KOPT-K1 (cell line): ENCODE measurements around the gene LRP2.
"Not testable (repeated sequence)": the region's sequence is repeated elsewhere in the genome, so short reads cannot be mapped to it uniquely, and the experiment has no call there.

Experiments used
- H3K27ac ChIP-seq: fragments of 200-600 bp; sonication (generic); 2 replicates; pipeline ENCODE4 v1.5.1; 2016; ENCODE audit warnings: antibody characterized with exemption, mild to moderate bottlenecking, low read depth, low read length; ENCODE audit not compliant: poor library complexity, severe bottlenecking
- H3K36me3 ChIP-seq: fragments of 200-600 bp; sonication (generic); 2 replicates; pipeline ENCODE4 v1.5.1; 2017; ENCODE audit warnings: antibody characterized with exemption, mild to moderate bottlenecking, low read length, moderate library complexity; ENCODE audit not compliant: insufficient read depth
- H3K9me3 ChIP-seq: fragments of 200-600 bp; sonication (generic); 2 replicates; pipeline ENCODE4 v1.5.1; 2017; ENCODE audit warnings: antibody characterized with exemption, low read length, mild to moderate bottlenecking; ENCODE audit not compliant: insufficient read depth, poor library complexity, severe bottlenecking

Gene LRP2

DNA sequence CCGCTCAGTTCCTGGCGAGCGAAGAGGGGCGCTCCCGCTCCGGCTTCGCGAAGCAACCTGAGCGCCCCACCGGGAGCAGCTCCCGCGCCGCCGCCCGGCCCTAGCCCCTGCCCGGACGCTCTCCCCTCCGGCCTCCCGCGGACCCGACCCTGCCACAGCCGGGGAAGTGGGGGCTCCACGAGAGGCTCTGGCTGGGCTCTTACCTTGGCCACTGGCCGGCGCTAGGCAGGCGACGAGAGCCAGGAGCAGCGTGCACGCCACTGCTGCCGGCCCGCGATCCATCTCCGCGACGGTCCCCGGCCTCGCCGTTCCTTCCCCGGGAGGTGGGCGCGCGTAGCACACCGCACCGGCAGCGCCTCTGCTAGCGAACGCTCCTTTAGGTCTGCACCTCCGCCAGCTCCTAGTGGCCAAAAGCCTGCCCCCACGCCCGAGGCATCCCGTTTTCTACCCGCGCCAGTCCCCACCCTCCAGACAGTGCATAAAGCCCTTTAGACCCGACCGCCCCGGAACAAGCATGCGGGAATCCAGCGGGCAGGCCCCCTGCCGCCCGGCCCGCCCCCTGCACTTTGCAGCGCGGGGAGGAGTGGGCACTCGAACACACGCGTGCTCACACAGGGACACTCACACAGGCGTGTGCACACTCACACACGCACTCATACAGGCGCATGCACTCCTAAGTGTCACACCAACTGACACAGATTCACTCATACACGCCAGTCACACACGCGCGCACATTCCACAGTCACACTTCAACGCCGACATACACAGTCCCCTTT lies at the start of gene LRP2:
TSS of gene LRP2 (minus strand) at position 417 of the 776 bp plus-strand sequence. CDS start at position 282, 135 bp downstream.
- Histone ChIP-seq H3K9me3 (no peaks in the 10 kb centered on the region), H3K27ac (no peak within 1 kb of the TSS), H3K36me3 (no peaks in the 10 kb centered on the region)

DNA sequence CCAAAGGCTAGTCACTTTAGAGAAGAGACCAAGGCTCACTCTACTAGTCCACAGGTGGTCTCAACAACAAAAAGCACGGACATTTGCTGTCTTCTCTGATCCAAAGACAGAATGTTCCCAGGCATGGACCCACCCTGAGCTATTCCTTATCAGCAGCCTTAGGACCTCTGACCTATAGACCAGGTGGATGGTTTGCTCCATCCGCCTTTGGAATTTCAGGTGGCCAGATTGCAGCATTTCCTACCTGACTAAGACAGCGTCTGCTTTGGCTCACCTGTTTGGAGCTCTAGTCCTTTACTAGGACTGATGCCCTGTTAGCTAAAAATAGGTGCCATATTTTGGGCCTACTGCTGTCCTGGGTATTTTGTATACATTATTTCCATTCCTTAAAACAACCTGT lies 44.6 kb upstream of the LRP2 start:
- Histone ChIP-seq H3K9me3 (no peaks in the 10 kb centered on the region), H3K36me3 (no peaks in the 10 kb centered on the region), H3K27ac (no peak overlapping the region)

DNA sequence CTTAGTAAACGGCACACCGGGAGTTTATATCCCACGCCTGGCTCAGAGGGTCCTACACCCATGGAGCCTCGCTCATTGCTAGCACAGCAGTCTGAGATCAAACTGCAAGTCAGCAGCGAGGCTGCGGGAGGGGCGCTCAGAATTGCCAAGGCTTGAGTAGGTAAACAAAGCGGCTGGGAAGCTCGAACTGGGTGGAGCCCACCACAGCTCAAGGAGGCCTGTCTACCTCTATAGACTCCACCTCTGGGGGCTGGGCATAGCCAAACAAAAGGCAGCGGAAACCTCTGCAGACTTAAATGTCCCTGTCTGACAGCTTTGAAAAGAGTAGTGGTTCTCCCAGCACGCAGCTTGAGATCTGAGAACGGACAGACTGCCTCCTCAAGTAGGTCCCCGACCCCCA lies 37.2 kb upstream of the LRP2 start:
- not testable (repeated sequence) for H3K9me3 ChIP-seq, H3K27ac ChIP-seq, H3K36me3 ChIP-seq

DNA sequence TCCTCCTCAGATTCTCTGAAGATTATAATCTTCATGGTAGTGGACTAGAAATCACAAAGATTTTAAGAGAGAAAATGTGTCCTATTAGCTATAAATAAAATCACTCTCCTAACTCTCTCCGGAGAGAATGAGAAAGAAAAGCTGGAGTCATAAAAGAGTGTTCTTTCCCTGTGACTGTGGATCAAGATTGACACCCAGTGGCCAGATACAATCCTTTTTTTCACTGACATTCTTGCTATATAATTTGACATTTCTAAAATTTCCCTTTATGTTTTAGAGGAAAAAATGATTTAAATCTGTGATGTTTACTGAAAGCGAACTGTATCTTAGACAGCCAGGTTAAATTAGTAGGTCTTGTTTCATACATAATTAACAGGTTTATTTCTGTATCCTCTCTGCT lies 35.4 kb upstream of the LRP2 start:
- H3K9me3 ChIP-seq: no peaks in the 10 kb centered on the region
- no peaks in the 10 kb centered on the region for H3K36me3 ChIP-seq
- no peak overlapping the region for H3K27ac ChIP-seq

DNA sequence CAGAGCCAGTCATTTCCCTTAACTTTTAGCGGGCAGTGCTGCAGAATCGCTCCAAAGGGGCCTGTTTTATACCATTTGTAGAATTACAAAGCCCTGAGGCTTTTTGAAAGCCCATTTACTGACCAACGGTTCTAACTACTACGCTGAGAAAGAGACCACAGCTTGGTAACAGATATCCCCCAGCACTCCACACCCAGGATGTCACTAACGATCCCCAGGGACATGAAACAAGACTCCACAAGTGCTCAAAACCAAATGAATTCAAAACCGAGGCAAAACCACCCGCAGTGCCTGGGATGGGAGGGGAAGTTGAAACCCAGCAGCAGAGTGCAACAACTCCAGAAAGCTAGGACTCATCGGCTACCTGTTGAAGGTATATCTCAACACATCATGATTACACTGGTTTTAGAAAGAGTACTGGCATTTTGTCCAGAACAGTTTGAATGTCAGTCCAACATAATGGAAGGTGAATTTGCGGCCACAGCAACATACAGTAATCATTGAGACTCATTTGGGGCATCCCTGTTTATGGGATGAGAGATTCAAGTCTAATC lies 33.6 kb upstream of the LRP2 start:
- Histone ChIP-seq H3K27ac (no peak overlapping the region), H3K36me3 (no peaks in the 10 kb centered on the region), H3K9me3 (no peaks in the 10 kb centered on the region)

DNA sequence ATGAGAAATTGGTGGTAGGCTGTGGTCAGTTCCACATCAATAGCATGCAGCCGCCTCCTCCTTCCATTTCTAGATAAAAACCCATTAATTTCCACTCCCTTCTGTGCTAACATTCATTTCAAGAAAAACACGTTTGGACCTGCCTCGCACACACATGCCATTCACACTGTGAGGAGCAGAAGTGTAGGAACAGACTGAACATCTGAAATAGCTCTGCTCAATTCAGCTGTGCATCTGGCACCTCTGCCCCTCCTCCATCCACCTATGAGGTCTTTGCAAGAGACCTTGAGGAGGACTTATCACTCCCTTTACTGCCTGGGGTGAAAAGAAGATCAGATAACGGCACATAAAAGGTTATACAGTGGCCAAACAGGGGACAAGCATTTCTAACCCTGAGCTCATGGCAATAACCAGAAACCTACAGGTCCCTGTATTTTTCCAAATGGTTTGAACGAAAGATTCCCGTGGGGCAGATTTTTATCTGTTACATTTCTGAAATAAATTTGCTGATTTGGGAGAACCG lies 30.8 kb upstream of the LRP2 start:
- H3K27ac ChIP-seq: no peak overlapping the region
- H3K9me3 ChIP-seq: no peaks in the 10 kb centered on the region
- H3K36me3 ChIP-seq: no peaks in the 10 kb centered on the region

DNA sequence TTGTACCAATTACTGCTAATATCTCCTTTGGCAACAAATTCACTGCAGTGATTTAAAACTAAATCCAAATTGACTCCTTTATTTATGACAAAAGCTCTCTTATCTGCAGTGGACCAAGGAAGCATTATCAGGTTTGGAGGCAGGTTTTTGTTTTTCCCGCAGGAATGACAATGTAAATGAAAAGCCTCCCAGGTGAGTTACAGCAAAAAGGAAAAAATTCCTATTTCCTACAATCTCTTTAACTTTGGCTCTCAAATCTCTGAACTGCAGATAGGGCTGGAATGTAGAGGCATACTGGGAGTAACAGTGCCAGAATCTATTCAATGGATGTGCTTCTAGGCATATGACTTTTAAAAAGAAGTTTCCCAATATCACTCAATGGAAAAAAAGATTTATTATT lies 28.9 kb upstream of the LRP2 start:
- no peak overlapping the region for H3K27ac ChIP-seq
- no peaks in the 10 kb centered on the region for H3K36me3 ChIP-seq
- no peaks in the 10 kb centered on the region for H3K9me3 ChIP-seq

DNA sequence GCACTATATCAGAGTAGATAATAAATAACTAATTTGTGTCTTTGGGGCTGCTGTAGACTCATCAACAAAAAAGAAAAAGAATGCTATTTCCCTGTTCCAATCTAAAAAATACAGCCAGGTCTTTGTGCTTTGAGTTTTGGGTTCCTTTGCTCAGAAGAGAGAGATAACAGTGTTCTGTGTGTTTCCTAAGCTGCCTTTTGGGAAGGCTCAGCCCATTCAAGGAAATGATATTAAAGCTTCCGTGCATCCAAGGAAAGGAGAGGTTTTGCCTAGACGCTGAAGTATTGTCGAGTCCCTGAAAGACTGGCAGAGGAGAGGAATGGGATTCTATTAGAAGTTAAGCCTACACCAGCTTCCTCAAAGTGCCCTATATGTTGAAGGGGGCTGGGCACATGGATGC lies 25.8 kb upstream of the LRP2 start:
- H3K27ac ChIP-seq: no peak overlapping the region
- no peaks in the 10 kb centered on the region for H3K36me3 ChIP-seq

DNA sequence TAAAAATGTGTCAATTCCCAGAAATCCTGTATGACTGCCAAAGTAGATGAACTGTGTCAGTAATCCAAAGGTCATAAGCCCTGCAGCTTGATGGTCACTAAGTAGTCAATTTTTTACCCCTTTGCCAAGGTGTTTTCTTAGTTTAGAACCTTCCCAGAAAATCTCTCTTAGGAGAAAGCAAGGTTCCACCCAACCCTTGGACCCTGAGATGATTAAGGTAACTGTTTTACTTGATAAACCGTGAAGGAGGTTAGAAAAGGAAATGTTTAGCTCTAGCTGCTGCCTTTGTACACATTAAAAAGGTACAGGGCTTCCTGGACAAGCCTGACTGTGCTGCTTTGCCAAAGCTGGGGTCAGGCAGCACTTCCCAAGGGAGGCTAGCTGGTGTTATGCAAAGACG lies 24.4 kb upstream of the LRP2 start:
- Histone ChIP-seq H3K36me3 (no peaks in the 10 kb centered on the region), H3K9me3 (no peaks in the 10 kb centered on the region), H3K27ac (no peak overlapping the region)

More for the DNA sequence above, 25.8 kb upstream of the LRP2 start:
- no peaks in the 10 kb centered on the region for H3K9me3 ChIP-seq

DNA sequence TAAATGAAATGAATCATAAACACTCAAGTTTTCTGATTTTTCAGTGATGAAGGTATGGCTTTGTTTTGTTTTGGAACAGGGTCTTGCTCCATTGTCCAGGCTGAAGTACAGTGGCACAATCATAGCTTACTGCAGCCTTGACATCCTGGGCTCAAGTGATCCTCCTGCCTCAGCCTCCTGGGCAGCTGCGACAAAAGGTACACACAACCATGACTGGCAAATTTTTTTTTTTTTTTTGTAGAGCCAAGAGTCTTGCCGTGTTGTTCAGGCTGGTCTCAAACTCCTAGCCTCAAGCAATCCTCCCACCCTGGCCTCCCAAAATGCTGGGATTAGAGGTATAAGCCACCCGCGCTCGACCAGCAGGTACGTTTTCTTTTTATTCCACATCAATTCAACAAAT lies 22.5 kb upstream of the LRP2 start:
- H3K27ac ChIP-seq: no peak overlapping the region
- no peaks in the 10 kb centered on the region for H3K36me3 ChIP-seq
- H3K9me3 ChIP-seq: no peaks in the 10 kb centered on the region

DNA sequence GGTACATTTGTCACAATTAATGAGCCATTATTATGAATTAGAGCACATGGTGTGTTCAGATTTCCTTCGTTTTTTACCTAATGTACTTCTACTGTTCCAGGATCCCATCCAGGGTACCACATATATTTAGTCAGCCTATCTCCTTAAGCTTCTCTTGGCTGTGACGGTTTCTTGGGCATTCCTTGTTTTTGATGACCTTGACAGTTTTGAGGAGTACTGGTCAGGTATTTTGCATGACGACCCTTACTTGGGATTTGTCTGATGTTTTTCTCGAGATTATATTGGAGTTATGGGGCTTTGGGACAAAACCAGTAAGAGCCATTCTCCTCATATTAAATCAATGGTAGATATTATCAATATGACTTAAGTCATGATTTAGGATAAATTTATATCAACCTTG lies 10.2 kb upstream of the LRP2 start:
- H3K9me3 ChIP-seq: no peaks in the 10 kb centered on the region
- H3K36me3 ChIP-seq: no peaks in the 10 kb centered on the region
- no peak overlapping the region for H3K27ac ChIP-seq

DNA sequence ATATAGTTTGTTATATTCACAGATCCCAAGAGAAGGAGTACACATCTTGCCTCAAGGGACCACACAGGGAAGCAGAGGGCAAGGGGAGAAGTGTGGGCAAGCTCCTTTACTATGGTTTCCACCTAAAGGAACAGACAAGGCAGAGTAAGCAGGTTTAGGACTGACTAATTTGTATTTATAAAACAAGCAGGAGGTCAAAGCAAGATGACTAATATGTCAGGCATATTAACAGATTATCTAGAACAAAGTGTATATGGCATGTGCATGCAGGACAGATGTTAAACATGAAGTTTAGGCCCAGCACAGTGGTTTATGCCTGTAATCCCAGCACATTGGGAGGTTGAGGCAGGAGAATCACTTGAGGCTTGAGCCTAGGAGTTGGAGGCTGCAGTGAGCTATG lies 3.7 kb upstream of the LRP2 start:
- Histone ChIP-seq H3K9me3 (no peaks in the 10 kb centered on the region), H3K36me3 (no peaks in the 10 kb centered on the region), H3K27ac (no peak overlapping the region)

DNA sequence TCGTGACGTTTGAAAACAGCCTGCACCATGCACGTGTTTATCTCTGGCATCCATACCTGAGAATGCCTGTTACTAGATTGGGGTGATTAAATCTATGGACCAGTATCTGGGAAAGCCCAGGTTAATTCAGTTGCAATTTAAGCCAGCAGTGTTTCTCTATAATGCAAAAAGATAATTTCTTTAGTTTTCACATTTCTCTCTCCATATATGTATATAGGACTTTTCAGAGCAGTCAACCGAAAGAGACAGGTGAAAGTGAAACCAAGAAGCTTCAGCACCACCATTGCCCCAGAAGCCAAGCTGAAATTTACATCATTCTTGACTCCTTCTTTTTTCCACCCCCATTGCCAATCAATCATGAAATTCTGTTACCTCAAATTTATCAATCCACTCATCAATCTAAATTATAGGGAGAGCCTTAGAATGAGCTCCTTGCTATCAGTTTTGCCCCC lies 2.7 kb upstream of the LRP2 start:
- no peaks in the 10 kb centered on the region for H3K36me3 ChIP-seq
- peak overlapping the region; percentile 5 for H3K27ac ChIP-seq
- H3K9me3 ChIP-seq: no peaks in the 10 kb centered on the region

DNA sequence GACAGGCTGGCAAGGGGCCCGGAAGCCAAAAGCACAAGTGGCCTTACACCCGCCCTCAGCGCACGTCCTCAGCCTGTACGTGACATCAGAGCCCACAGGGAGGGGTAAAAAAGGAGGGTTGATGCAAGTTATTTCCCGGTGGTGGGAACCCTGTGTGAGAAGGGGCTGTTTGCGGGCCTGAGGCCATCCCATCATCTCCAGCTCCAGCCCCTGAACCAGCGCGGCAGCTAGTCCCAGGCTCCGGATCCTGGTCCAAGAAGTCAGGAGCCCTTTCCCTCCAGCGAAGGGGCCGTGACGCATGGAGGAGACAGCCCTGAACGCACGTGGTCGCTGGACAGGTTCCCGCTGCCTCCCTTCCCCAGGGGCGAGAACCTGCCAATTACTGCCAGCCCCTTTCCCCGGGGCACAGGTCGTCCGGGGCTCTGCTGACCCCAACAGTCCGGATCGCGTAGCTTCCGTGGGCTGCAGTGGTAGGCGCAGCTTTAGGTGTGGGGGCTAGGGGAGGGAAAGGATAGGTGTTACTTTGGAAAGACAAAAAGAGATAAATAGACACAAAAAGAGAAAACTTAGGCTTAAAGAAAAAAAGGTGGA lies 1.3 kb upstream of the LRP2 start:
- Histone ChIP-seq H3K9me3 (no peaks in the 10 kb centered on the region), H3K36me3 (no peaks in the 10 kb centered on the region), H3K27ac (no peak overlapping the region)

DNA sequence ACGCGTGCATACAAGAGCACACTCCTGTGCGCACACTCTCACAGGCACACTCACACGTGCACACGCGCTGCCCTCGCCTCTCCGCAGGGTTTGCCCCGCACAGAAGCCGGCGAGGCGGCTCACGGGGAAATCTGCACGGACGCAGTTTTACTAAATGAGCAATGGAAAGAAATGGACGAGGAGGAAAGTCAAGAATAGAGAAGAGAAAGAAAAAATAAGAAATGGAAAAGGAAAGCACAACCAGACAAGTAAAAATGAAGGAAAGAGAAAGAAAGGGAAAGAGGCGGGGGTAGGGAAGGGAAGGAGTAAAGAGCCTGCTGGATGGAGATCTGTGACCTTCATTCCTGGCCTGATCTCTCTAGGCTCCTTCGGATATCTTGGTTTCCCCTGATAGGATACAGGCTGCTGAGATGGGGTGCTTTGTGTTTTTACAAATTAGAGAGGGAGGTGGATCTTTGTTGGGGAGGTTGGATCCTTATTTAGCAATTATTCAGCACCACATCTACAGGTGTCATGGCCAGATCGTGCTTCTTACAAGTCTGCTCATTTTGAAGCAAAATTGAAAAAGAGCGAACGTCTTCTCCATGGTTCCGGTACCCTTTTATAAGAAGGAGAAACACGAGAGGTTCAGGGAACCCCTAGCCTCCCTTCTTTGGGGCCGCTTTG lies 693 bp upstream of the LRP2 start:
- no peaks in the 10 kb centered on the region for H3K9me3 ChIP-seq
- no peaks in the 10 kb centered on the region for H3K36me3 ChIP-seq
- H3K27ac ChIP-seq: no peak overlapping the region
